Stimulated activated CD8-positive, alpha-beta memory T cell treated with anti-CD3 and anti-CD28 coated beads, Interleukin-4, amount 100 ng/mL, for 1 hour (primary cell): ENCODE measurements around the gene CENPC.
"Not testable (repeated sequence)": the region's sequence is repeated elsewhere in the genome, so short reads cannot be mapped to it uniquely, and the experiment has no call there.

Experiments used
- DNase-seq, 2 donors: peaks; one replicate each; pipeline ENCODE4 v3.0.0-alpha.2; 2020; ENCODE audit warnings: low read depth in 2 of 2, low spot score in 1 of 2

CENPC gene

DNA sequence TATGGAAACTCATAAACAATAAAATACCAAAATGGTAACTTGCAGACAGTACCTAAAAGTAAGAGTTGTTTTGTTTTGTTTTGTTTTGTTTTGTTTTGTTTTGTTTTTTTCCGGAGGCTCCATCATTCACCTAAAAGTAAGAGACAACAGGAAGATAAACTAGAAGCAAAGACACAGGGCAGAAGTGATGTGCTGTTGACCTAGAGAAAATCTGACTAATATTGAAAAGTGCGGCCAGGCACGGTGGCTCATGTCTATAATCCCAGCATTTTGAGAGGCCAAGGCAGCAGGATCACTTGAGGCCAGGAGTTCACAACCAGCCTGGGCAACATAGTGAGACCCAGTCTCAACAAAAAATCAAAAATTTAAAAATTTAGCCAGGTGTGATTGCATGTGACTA, 5.6 kb upstream of the CENPC start:
- DNase-seq: no peak

DNA sequence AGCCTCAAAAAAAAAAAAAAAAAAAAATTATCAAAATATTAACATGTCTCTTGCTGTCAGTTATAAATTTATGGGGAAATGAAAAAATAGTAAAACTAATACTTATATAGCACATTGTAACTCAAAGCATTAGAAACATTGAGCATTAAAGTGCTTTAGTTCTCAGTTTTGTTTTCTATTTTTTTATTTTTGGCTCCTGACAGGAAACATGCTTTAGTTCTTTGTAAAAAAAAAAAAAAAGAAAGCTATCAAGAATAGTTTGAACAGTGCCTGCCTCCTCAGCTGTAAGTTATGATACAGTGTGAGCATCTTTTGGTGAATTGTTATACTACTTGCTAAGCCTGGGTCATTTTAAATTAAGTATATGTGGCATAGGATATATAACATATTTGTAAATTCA, 5.1 kb upstream of the CENPC start:
- DNase-seq: no peak

DNA sequence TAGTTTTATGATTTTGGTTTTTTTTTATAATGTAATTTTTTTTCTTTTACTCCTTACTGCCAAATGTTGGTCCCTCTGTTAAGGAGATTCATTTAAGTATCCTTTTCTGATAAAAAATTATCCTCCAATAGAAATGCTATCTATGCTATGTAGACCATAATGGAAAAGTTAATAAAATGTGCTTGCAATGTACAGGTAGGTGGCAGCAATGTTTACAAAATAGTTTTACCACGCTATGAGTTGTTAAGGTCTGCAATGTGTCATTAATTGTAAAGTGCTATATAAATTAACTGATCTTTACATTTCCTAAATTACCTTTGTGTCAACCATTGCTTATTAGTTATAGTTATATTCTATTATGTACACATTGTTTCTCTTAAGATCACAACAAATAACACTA, 3.8 kb upstream of the CENPC start:
- DNase-seq: no peak

DNA sequence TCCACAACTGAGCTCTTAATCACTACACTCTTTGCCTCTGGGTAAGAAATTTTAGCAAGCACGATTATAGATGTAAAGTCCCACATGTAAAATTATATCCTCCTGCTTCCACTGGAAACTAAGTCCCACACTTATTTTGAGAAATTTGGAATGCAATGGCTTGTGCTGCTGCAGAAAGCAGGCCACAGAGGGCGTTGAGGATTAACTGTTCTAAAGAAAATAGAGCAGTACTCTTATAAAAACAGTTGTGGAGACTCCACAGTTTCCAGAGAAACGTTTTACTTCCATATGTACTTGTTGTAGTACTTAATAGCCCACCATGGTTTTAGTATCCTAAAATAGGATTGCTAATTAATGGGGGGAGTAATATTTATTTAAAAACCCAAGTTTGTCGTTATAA, 1.7 kb upstream of the CENPC start:
- DNase-seq: no peak

DNA sequence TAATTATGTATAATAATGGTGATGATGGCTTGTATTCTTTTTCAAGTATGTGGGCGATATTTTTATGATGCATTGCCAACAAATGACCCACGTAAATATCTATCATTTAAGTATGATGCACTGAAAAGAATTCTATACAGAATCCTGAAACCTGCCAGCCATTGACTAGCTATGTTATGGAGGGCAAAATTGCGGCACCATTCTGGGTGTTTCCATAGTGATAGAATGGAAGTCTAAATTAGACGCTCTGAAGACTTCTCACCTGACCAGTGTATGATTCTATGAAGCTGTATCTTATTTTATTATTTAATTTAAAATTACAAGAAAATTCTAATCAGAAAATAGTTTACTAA, 677 bp upstream of the CENPC start:
- no peak for DNase-seq

DNA sequence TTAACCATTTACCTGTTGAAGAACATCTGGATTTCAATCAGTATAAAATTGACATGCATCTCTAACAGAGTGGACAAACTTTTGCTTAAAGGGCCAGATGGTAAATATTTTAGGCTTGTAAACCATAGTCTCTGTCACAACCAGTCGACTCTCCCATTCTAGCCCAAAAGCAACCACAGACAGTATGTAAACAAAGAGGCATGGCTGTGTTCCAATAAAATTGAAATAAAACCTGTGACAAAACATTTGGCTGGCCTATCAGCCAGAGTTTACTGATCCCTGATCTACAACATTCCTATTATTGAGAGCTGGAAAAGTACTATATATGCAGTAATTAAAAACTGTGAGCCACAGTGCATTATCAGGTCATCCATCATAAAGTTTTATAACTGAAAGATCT, 3.2 kb downstream of the CENPC start:
- no peak for DNase-seq

DNA sequence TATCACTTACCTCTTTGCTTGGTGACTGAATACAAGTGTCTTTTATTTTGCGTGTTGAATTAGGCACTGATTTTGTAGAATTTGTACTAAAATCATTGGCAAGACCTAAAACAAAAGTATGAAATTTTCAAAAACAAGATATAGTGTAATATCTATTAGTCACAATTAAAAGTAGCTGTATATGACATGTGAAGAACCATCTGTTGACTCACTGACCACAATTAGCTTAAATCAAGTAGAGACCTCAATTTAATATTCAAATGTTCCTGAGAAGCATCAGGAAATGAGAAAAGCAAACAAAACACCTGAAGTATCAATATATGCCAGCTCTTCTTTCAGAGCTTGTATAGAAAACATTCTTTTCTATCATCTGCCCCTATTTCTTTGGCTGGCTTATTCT, 5.5 kb downstream of the CENPC start:
- DNase-seq: no peak

DNA sequence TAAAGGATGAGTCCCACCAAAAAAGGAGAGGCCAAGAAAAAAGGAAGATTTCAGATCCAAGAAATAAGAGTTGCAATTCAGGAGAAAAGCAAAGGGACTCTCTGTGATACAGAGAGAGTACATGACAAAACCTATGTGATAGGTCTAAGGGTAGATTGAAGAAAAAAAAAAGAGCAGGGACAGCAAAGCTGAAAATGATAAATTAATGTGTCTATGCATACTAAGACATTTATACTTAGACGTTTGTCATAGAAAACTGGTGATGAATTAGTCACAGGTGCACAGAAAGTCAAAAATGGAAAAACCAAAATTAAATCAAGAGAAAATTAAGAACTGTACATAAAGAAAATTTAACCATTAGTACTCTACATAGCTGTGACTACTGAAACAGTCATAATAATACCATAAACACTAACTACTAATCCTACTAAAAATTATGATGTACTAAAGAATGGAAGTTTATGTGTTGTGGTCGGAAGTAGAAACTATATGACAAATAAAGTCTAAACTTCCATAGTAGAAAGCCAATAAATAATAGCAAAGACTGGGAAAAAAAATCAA, 9.9 kb downstream of the CENPC start:
- no peak for DNase-seq

DNA sequence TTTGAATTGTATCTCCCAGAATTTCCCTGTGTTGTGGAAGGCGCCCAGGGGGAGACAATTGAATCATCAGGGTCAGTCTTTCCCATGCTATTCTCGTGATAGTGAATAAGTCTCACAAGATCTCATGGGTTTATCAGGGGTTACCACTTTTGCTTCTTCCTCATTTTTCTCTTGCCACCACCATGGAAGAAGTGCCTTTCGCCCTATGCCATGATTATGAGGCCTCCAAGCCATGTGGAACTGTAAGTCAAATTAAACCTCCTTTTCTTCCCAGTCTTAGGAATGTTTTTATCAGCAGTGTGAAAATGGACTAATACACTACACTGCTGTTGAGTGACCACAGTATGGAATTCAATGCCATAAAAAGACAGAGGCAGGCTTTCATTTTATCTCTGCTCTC, 12.2 kb downstream of the CENPC start:
- no peak for DNase-seq

DNA sequence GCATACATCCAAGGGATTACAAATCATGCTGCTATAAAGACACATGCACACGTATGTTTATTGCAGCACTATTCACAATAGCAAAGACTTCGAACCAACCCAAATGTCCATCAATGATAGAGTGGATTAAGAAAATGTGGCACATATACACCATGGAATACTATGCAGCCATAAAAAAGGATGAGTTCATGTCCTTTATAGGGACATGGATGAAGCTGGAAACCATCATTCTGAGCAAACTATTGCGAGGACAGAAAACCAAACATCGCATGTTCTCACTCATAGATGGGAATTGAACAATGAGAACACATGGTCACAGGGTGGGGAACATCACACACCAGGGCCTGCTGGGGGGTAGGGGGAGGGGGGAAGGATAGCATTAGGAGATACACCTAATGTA, 12.9 kb downstream of the CENPC start:
- not testable (repeated sequence) for DNase-seq

DNA sequence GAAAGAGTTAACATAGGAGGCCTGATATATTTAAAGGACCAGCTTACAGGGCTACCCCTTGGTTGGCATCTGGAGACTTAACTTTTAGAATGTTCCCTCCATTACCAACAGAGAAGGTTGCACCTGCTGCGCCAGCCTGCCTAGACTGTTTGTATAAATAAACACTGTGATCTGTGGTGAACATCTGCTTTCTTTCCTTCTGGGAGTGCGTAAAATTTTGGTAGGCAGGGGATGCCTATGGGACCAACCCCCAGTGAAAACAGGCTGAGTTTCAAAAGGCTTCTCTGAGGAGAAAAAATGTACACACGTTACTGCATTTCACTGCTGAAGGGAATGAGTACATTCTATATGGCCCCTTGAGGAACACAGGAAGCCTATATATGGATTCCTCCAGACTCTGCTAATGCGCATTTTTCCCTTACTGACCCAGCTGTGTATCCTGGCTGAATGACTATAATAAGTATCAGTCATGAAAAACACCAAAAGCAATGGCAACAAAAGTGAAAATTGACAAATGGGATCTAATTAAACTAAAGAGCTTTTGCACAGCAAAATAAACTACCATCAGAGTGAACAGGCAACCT, 13.8 kb downstream of the CENPC start:
- DNase-seq: no peak

DNA sequence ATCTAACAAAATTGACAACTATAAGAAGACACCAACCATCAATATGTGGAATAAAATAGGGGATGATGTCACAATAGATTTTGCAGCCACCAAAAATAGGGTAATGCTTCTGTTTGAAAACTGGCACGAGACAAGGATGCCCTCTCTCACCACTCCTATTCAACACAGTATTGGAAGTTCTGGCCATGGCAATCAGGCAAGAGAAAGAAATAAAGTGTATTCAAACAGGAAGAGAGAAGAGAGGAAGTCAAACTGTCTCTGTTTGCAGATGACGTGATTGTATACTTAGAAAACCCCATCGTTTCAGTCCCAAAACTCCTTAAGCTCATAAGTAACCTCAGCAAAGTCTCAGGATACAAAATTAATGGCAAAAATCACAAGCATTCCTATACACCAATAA, 21.2 kb downstream of the CENPC start:
- DNase-seq: not testable (repeated sequence)

DNA sequence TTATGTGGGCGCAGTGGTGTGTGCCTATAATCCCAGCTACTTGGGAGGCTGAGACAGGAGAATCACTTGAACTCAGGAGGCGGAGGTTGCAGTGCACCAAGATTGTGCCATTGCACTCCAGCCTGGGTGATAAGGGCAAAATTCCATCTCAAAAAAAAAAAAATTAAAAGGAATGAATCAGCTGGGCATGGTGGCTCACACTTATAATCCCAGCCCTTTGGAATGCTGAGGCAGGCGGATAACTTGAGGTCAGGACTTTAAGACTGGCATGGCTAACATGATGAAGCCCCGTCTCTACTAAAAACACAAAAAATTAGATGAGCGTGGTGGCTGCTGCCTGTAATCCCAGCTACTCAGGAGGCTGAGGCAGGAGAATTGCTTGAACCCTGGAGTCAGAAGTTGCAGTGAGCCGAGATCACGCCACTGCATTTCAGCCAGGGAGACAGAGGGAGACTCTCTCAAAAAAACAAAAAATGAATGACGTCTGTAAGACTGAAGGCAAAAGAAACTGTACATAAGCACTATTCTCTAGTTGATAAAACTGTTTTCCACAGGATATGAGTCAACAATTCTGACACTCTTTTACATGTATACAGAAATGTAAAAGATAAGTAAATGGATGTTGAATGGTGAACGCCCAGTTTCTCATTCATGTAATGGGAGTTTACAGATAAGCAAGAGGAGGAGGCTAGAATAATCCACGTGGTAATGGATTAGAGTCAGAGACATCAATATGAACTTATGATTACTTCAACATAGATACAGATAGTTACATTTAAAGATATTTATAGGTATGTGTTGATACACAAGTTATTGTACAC, 22.2 kb downstream of the CENPC start:
- no peak for DNase-seq

DNA sequence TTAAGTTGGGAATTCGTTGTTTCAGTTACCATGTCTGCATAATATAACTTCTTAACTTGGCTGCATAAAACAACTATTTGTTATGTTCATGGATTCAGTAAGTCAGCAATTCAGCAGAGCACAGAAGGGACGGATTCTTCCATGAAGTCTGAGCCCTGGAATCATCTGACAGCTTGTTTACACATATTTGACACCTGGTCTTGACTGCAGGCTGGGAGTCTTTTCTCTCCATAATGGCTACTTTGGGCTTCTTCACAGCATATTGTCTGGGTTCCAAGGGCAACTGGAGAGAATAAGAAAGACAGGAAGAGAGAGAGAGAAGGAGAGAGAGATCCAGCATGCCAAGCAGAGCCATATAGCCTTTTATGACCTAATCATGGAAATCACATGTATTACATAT, 23.1 kb downstream of the CENPC start:
- no peak for DNase-seq

DNA sequence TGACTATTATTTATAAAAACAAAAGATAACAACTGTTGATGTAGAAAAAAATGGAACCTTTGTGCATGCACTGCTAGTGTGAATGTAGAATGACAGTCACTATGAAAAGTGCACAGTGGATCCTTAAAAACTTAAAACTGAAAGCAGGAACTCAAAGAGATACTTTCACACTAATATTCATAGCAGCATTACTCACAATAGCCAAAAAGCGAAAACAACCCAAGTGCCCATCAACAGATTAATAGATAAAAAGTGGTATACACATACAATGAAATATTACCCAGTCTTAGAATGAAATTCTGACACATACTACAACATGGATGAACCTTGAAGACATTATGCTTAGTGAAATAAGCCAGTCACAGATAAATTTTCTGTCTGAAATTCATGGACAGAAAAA, 23.8 kb downstream of the CENPC start:
- no peak for DNase-seq

DNA sequence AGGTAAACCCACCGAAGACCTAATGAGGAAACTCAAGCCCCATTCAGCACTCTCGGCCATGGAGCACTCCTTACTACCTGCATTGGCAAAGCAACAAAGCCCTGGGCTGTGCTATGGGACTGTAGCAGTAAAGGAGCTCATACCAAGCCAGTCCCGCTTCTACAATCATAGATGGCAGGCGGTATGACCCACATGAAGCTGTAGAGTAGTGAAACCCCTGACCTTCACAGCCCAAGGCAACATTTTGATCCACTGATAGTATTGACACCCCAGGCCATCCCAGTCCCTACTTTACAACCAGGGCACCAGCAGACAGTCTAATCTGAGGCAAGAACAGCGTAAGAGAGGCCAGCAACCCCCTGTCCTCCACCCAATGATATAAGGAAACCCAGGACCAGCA, 25.2 kb downstream of the CENPC start:
- no peak for DNase-seq

DNA sequence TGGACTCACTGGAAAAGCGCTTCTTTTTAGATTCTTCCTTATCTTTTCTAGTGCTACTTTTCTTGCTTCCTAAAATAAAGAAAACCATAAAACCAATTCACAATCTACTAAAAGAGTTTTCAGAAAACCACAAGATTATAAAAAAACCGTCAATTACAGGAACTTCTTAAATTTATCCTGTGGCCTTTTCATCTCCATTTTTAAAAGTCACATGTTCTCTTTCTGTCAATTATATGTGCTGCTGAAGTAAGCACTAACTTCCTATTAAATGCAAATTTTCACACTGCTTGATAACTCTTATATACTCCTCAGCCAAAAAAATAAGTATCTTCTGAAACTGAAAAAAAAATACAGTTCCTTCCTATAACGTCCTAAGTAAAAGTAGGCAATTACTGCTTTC, 32.8 kb downstream of the CENPC start:
- DNase-seq: no peak

DNA sequence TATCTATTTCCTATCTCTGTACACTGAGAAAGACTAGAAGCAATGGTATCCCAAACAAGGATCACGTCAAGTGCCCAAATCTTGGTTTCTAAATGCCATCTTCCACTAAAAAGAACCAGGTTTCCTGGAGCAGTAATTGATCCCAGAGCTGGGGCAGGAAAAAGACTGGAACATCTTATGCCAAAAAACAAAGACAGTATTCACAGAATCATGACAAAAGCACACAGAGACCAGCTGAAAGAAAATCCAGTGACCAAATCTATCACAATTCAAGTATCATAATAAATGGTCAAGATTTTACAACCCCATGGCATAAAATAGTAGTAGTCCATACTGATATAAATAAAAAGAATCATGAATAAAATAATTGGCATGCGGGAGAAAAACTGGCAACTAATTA, 44.9 kb downstream of the CENPC start:
- no peak for DNase-seq

DNA sequence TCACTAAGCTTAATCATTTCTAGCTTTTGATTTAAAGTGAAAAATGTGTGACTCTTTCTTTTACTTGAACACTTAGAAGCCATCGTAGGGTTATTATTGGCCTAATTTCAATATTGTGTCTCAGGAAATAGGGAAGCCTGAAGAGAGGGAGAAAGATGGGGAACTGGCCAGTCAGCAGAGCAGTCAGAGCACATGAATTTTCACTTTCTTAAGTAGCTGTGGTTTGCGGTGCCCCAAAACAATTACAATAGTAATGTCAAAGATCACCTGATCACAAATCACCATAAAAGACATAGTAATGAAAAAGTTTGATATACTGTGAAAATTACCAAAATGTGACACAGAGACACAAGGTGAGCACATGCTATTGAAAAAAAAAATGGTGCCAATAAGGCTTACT, 45.5 kb downstream of the CENPC start:
- DNase-seq: no peak

DNA sequence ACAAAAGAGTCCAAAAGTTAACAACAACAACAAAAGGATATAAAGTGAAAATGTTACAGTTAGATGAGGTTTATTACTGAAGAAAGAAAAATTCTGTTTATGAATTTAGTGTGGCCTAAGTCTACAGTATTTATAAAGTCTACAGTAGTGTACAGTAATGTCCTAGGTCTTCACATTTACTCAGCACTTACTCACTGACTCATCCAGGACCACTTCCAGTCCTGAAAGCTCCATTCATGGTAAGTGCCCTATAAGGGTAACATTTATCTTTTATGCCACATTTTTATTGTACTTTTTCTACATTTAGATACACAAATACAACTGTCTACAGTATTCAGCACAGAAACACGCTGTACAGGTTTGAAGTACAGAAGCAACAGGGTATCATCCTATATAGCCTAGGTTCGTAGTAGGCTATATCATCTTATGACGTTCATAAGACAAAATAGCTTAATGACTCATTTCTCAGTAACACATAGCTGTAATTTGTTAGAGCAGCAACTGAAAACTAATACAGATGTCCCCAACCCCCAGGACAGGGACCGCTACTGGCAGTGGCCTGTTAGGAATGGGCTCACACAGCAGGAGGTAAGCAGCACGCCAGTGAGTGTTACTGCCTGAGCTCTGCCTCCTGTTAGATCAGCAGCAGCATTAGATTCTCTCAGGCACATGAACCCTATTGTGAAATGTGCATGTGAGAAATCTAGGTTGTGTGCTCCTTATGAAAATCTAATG, 61.3 kb downstream of the CENPC start:
- no peak for DNase-seq

DNA sequence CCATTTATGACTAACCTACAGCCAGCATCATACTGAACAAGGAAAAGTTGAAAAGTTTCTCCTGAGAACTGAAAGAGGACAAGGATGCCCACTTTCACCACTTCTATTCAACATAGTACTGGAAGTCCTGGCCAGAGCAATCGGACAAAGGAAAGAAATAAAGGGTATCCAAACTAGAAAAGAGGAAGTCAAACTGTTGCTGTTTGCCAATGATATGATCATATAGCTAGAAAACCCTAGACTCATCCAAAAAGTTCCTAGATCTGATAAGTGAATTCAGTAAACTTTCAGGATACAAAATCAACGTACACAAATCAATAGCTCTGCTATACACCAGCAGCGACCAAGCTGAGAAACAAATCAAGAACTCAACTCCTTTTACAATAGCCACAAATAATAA, 64.5 kb downstream of the CENPC start:
- DNase-seq: no peak

DNA sequence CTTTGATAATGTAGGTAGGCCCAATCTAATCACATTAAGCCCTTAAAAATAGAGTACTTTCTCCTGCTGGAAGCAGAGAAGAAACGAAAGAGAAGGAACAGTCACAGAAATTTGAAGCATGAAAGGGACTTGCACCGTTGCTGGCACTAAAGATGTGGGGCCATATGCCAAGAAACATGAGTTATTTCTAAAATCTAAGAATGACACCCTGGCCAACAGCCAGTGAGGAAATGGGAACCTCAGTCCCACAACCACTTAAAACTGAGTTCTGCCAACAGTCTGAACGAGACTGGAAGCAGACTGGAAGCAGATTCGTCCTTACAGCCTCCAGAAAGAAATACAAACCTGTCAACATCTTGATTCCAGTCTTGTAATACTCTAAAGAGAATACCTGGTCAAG, 70.1 kb downstream of the CENPC start:
- no peak for DNase-seq
